HepG2 (cell line): ENCODE results near the gene CHST11. TPM values are rescaled to one million over a fixed set of nuclear protein-coding genes. Genes with fewer than 3 reads are reported as not detected.

ENCODE experiments used
- KDM5B ChIP-seq: sonication (generic); formaldehyde crosslinking; IDR thresholded peaks from 2 replicates; pipeline ENCODE4 v1.4.0; 2020; ENCODE audit warnings: missing genetic modification reagents, mild to moderate bottlenecking, borderline replicate concordance
- MAZ ChIP-seq, 2 experiments: sonication (generic) in 1 of 2; formaldehyde crosslinking in 1 of 2; IDR thresholded peaks; 2 replicates each; pipeline versions ENCODE4 v1.5.0 to v1.6.1; 2012 to 2020; ENCODE audit warnings: low read depth in 2 of 2, mild to moderate bottlenecking in 2 of 2, borderline replicate concordance in 1 of 2, improper control_type of control experiment in 1 of 2, low read length in 1 of 2, missing genetic modification reagents in 1 of 2, moderate library complexity in 1 of 2
- RARG ChIP-seq: sonication (generic); formaldehyde crosslinking; IDR thresholded peaks from 2 replicates; pipeline ENCODE4 v1.4.0; 2020; ENCODE audit warnings: low read depth, mild to moderate bottlenecking, missing genetic modification reagents
- TOPORS ChIP-seq: sonication (generic); formaldehyde crosslinking; IDR thresholded peaks from 2 replicates; pipeline ENCODE4 v1.8.0; 2023; ENCODE audit warnings: mild to moderate bottlenecking, missing genetic modification reagents
- ZNF30 ChIP-seq: sonication (generic); formaldehyde crosslinking; IDR thresholded peaks from 2 replicates; pipeline ENCODE4 v1.5.0; 2020; ENCODE audit warnings: mild to moderate bottlenecking, missing genetic modification reagents
- ZNF337 ChIP-seq: sonication (generic); formaldehyde crosslinking; IDR thresholded peaks from 2 replicates; pipeline ENCODE4 v1.5.1; 2020; ENCODE audit warnings: missing genetic modification reagents, low read depth, mild to moderate bottlenecking, borderline replicate concordance
- ZNF513 ChIP-seq: sonication (generic); formaldehyde crosslinking; conservative IDR thresholded peaks from 2 replicates; pipeline ENCODE4 v1.5.0; 2020; ENCODE audit warnings: missing genetic modification reagents
- ZNF556 ChIP-seq: sonication (generic); formaldehyde crosslinking; IDR thresholded peaks from 2 replicates; pipeline ENCODE4 v1.4.0; 2020; ENCODE audit warnings: mild to moderate bottlenecking, missing genetic modification reagents, borderline replicate concordance
- ZNF564 ChIP-seq: sonication (generic); formaldehyde crosslinking; IDR thresholded peaks from 2 replicates; pipeline ENCODE4 v1.8.1; 2023; ENCODE audit warnings: mild to moderate bottlenecking, missing genetic modification reagents
- ZNF839 ChIP-seq: sonication (generic); formaldehyde crosslinking; IDR thresholded peaks from 2 replicates; pipeline ENCODE4 v1.4.0; 2020; ENCODE audit warnings: missing genetic modification reagents, mild to moderate bottlenecking, borderline replicate concordance
- polyA plus RNA-seq, 8 experiments: library from polyadenylated mRNA; depleted of rRNA in 3 of 8; stranded (reverse) in 7 of 8; unstranded in 1 of 8; fragments of >200 nt; fragmentation: Illumina TruSeq in 4 of 8; extraction: Trizol in 4 of 8; gene quantifications; 2 replicates each; pipeline versions ENCODE4 v1.2.1 to v1.2.3, GENCODE V29; 2011 to 2016; ENCODE audit warnings: low read depth in 4 of 8, missing spikeins in 1 of 8, mixed read lengths in 1 of 8; ENCODE audit not compliant: insufficient read depth in 1 of 8
- total RNA-seq, 5 experiments: library from RNA; depleted of rRNA; stranded (reverse); fragments of >200 nt; fragmentation: Illumina TruSeq; extraction: Trizol; gene quantifications; 2 replicates each; pipeline ENCODE4 v1.2.3, GENCODE V29; 2016; ENCODE audit warnings: low read depth in 1 of 5

CHST11 gene
- total and polyA plus RNA-seq, 2 of the 13 experiments (the other 11 are each of a cell fraction or from before 2014, with no cell fraction given), result 0.15 TPM; not detected in 1

DNA sequence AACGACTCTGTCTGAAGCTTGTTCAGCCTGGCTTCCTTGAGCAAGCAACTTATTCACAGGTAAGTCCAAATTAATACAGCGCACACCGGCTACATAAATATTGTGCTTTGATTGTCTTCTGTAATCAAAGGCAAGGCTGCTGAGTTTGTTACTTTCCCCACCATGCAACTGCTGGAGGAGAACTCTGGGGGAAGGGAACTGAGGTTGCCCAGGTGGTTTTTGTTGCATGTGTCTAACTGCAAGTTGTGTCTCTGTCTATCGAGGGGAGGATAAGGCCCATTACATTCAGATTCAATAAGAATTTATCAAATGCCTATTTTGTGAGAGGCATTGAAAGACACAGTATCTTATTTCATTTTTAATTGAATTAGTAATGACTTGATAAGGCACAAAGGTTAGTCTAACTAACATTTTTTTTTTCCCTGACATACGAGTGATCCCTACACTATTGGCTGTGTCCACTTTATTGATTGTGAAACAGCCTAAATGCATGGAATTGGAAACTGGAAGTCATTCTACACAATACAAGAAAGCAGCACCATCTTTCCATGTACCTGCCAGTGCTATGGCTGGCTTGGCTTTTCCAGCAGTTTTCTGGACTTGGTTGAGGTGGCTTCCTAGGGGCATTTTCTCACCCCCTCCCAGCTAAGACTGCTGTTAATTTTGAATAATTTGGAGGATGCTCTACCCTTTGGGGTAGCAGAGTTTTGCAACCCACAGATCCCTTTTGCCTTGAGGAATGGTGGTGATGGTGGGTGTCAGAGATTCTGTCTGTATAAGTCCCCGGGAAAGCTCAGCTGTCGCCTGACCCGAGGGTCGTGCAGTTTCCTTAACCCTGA lies 951 bp upstream of the CHST11 start (continued):
- TF ChIP-seq ZNF564 (CRISPR knock-in tag) (no peak), MAZ (IDR thresholded peaks at IDR 0.05; ENCODE audit: borderline replicate concordance, low read depth, low read length) (no peak), MAZ (CRISPR knock-in tag; IDR thresholded peaks at IDR 0.05; ENCODE audit: low read depth) (no peak), RARG (no peak), TOPORS (CRISPR knock-in tag) (no peak), ZNF513 (CRISPR knock-in tag) (no peak), ZNF556 (CRISPR knock-in tag) (no peak), ZNF337 (CRISPR knock-in tag) (no peak), ZNF30 (no peak), ZNF839 (CRISPR knock-in tag) (no peak), KDM5B (CRISPR knock-in tag) (no peak)
